Vagina (tissue), 2 donors: ENCODE data around the gene NCR3LG1.

Source experiments
- CTCF ChIP-seq, 3 experiments: fragments of 450-650 bp in 2 of 3; fragments of 200-600 bp in 1 of 3; sonication (generic) in 1 of 3; IDR thresholded peaks; one replicate each; pipeline ENCODE4 v1.5.1; 2017 to 2019; ENCODE audit warnings: antibody characterized with exemption in 3 of 3, mild to moderate bottlenecking in 2 of 3, moderate library complexity in 2 of 3
- POLR2AphosphoS5 ChIP-seq, 2 donors: sonication (generic); formaldehyde crosslinking; IDR thresholded peaks; one replicate each; pipeline ENCODE4 v1.9.0; 2017; ENCODE audit warnings: antibody characterized with exemption in 2 of 2, mild to moderate bottlenecking in 2 of 2, low read depth in 1 of 2; ENCODE audit not compliant: insufficient read depth in 1 of 2

GRCh38 chr11:17392872-17393271, 41.3 kb downstream of the NCR3LG1 start:
- TF ChIP-seq CTCF (IDR thresholded peaks at IDR 0.05), result no peak
- no peak for TF ChIP-seq POLR2AphosphoS5 (IDR thresholded peaks at IDR 0.05; ENCODE audit: insufficient read depth in 1 of 2, low read depth in 1 of 2)
